GM23338 (cell line): Measurements from ENCODE around the gene RXFP2.

Experiments
- ZNF114 ChIP-seq: fragments of 250-450 bp; sonication (Bioruptor Pico); IDR thresholded peaks from 2 replicates; pipeline ENCODE4 v1.5.0; 2020; ENCODE audit warnings: mild to moderate bottlenecking, moderate library complexity
- TF ChIP-seq, protein P1 (sequence below), 2 experiments: fragments of 200-600 bp in 1 of 2; sonication (generic) in 1 of 2; conservative IDR thresholded peaks; 2 replicates each; pipeline versions ENCODE4 v1.5.1 to v1.6.1; 2016 to 2017; ENCODE audit warnings: antibody characterized with exemption in 2 of 2, low read depth in 2 of 2, mild to moderate bottlenecking in 2 of 2, moderate library complexity in 1 of 2

DNA sequence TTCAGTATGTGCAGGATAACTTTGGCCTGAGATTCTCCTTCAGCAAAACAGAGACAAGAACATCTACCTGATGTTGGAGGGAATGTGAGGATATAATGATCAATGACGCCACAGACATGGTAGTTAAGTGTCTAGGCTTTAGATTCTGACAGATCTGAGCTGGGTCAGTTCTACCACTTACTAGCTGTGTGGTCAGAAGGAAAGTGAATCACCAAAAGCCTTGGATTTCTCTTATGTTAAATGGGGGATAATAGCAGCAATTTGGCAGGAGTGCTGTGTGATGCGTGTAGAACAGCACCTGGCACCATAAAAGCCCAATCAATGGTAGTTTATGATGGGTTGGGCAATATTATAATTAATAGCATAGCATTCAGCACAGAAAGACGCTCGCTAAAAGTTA is 41.7 kb downstream of the RXFP2 start:
- TF ChIP-seq, protein P1, sequence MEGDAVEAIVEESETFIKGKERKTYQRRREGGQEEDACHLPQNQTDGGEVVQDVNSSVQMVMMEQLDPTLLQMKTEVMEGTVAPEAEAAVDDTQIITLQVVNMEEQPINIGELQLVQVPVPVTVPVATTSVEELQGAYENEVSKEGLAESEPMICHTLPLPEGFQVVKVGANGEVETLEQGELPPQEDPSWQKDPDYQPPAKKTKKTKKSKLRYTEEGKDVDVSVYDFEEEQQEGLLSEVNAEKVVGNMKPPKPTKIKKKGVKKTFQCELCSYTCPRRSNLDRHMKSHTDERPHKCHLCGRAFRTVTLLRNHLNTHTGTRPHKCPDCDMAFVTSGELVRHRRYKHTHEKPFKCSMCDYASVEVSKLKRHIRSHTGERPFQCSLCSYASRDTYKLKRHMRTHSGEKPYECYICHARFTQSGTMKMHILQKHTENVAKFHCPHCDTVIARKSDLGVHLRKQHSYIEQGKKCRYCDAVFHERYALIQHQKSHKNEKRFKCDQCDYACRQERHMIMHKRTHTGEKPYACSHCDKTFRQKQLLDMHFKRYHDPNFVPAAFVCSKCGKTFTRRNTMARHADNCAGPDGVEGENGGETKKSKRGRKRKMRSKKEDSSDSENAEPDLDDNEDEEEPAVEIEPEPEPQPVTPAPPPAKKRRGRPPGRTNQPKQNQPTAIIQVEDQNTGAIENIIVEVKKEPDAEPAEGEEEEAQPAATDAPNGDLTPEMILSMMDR (conservative IDR thresholded peaks at IDR 0.05; ENCODE audit: low read depth in 2 of 2): no peak
- no peak for TF ChIP-seq ZNF114 (CRISPR knock-in tag)
